GM18951 (cell line): Measurements from ENCODE around the gene QPCT.

ENCODE experiments used
- POLR2A ChIP-seq: IDR thresholded peaks from 4 replicates; pipeline ENCODE4 v1.6.1; 2011; ENCODE audit warnings: mild to moderate bottlenecking; ENCODE audit not compliant: insufficient read length, insufficient read depth; ENCODE audit errors: extremely low read depth
- in situ Hi-C: fragments of 300-500 bp; cut with MboI; formaldehyde crosslinking; loops from one replicate; pipeline ENCODE4 v1.12.0; 2022; ENCODE audit warnings: low sequenced_read_pairs, mixed read lengths, inconsistent platforms; ENCODE audit not compliant: unreplicated experiment

Gene QPCT

DNA sequence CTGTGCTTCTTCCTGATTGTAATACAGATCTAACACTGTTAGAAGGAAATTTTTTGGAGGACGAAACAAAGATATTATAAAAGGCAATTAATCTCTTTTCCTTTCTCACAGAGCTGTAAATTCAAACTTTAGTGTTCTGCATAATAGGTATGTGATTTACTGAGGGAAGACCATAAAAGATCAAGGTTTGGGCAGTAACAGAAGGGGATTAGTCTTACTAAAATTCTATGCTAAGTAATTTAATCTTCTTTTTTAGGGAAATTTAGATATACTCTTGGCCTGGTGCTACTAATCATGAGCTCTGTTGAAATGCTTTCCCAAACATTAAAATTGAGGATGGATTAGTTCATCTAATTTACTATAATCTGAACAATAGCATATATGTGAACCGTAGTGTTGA, 8.8 kb upstream of the QPCT start:
- TF ChIP-seq POLR2A, result no peak
- in situ Hi-C loops, result no loop called here

DNA sequence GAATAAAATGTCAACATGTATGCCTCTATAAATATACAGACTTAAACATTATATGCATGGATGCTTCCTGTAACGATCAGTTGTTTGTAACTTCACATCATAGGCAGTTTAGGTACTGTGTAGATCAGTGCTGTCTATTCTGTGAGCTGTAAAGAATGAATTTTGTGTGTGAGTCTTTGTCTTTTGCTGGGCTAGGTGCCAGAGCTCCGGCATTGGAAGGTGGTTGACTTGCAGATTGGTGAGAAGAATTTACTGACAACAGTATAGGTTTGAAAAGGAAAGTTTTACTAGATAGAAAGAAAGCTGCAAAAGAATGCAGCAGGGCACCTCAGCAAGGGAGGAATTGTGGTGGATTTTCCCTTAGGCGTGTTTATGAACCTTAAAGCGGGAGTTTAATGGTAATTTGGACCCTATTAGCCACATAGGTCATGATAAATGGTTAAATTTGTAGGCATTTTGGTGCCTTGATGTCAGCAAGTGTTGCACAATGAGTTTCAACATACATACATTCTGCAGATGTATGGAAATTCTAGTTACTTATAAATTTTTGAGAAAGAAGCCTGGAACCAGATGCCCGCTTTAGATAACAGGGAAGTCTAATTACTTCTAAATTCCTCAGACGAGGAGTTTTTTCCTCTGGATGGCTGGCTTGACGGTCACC, 6.7 kb upstream of the QPCT start:
- no peak for TF ChIP-seq POLR2A
- in situ Hi-C loops, result no loop called here

DNA sequence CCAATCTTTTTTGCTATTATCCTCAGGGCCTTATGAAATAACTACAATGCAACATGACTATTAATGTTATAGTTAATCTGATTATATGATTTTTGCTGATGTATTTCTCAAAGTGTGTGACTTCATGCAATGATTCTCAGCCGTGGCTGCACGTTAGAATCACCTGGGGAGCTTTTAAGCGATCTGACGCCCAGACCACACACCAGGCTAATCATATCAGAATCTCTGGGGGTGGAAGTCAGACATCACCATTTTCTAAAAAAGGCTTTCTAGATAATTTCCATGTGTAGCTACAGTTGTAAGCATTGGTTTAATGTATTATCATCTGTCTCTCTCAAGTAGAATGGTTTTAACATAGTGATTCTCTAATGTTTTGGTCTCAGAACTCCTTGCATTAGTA, 5.5 kb upstream of the QPCT start:
- in situ Hi-C loops, result no loop called here
- TF ChIP-seq POLR2A, result no peak

DNA sequence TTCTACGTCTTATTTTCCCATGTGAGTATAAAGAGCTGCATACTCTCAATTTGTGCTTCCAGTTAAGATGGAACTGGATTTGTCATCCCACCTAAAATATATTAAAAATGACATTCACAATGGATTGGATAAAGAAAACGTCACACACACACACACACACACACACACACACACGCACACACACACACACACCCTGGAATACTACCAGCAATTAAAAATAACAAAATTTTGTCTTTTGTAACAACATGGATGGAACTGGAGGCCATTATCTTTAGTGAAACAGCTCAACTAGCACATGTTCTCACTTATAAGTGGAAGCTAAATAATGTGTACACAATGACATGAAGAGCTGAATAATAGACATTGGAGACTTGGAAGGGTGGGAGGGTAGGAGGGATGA, 3.8 kb upstream of the QPCT start:
- in situ Hi-C loops, result no loop called here
- TF ChIP-seq POLR2A, result no peak

DNA sequence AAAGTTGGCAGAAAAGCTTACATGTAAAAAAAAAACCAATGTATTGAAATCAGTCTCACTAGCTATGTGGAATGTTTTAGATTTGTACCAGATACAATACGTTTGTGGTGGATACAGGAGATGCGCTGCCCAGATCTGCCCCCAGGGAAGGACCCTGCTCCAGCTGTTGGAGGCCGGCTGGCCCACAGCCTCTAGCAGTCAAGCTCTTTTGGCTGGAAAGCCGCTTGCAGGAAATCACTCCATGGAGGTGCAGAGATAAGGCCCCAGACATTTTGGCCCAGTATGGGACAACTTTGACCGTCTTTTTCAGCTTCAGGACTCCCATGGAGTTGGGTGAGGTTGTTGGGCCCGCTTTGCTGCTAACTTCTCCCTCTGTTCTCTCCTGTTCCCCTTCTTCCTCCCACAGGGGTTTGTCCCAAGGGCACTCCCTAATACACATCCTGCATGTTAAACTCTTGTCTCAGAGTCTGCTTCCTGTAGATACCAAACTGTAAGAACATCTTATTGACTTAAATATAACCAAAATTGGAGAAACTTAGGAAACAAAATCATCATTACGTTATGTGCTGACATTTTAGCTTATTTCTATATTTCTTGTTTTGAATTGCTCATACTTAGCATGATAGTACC, 1.7 kb upstream of the QPCT start:
- TF ChIP-seq POLR2A, result no peak

DNA sequence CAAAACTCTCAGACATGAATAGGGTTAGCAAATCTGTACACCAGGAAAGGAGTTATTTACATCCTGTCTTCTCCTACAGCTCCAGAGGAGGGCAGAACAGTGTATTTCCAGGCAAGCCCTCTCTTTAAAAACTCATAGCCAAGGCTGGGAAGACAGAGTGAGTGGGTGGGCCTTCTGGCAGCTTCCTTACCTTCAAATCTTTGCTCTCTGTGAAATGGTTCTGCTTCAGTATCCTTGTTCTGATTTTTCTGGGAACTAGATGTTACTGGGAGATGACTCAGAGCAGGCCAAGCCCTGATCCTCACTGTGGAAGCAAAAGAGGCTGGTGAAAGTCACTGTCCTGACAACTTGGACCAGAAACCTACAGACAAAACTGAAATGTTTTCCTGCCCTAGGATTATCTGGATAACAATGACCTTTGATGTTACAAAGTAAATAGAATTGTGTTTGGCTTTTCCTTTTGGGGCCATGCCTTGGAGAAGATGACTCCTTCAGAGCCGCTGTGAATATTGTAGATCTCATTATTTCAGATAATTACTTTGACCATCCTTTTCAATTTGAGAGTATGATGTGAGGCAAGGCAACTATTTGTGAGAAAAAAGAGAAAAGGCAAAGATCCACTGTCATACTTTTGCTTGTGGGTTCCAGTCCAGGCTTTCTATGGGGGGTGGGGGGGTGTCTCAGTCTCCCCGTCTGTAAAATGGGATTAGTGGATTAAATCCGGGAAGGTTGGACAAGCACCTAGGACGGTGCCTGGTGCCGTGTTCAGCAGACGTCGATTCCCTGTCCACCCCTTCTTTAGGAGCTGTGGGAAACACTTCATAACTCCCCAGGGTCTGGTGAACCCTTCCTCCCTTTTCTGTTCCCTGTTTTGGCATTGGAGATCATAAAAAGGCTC, 644 bp upstream of the QPCT start:
- in situ Hi-C loops, result no loop called here
- TF ChIP-seq POLR2A, result no peak

More for the DNA sequence above, 1.7 kb upstream of the QPCT start:
- in situ Hi-C loops, result no loop called here

DNA sequence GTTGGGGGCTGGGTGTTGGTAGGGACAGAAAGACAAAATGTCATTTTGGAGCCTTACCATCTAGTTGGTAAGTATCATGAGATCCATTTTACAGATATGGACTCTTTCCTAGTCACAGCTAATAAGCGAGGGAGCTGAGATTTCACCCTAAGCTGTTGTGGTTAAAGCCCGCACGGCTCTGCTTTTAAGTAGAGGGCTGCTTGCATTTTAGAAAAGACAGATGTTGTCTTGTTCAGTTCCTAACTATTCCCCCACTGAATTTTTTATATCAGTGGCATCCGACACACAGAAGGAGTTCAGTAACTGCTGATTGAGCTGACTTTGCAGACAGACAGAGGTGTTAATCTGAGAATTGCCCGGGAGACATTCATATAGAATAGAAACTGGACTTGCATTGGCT, 3.7 kb downstream of the QPCT start:
- in situ Hi-C loops, result no loop called here

DNA sequence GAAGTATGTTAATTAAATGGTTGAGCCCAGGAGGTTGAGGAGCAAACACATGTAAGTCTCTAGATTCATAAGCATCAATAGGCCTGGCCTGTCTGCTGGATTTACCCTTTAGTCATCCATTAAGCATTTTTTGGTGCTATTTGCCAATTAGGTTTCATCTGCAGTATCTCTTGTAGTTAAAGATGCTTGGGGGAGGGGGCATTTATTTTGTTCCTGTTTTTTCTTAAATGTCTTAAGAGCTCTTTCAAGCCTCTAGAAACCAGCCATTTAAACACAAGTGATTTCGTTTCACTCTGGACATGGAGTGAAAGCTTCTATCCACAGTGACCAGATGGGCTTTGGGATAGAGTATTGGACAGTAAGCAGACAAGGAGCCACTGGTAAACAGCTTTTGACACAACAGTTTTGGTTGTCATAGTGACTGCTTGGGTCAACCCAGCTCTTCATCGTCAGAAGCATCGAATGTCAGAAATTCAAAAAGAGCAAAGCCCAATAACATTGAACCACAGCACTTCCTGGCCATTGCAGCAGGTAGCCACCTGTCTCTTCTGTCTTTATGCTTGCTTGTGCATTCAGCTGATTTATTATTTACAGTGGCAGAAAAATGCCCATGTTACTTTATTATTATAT, 4.9 kb downstream of the QPCT start:
- in situ Hi-C loops, result no loop called here
- no peak for TF ChIP-seq POLR2A

More for the DNA sequence above, 3.7 kb downstream of the QPCT start:
- no peak for TF ChIP-seq POLR2A

DNA sequence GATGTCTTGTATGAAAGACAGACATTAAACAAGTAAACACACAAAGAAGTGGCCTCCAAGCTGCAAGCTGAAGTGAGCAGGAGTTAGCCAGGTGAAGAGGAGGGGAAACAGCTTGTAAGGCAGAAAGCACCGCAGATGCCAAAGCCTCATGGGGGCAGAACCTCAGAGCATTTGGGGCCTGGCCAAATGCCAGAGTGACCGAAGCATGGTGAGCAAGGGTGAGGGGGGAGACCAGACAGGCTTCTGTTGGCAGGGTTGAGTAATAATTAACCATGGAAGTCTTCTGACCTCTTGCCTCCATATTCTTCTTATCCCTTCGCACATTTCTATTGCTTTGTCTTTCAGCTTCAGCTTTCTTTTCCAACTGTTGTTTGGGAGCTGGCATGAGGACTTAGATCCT, 5.6 kb downstream of the QPCT start:
- no peak for TF ChIP-seq POLR2A
- in situ Hi-C loops, result no loop called here

DNA sequence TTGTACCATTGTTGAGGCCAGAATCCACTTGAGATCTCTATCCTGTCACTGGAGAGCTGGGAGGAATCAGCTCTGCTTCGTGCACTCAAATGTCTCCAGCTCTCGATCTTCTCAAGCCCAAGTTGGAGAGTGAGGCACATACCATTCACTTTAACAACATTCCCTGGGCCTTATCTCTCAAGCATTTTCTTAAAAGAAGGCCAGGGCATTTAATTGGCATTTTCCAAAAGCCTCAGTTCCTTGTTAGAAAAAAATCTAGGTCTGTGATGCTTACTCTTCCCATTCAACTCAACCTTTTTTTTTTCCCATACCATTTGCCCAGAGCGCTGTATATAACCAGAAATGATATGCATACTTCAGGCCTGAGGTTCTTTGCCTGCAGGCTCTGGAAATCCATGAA, 10.1 kb downstream of the QPCT start:
- in situ Hi-C loops, result no loop called here
- TF ChIP-seq POLR2A, result no peak

DNA sequence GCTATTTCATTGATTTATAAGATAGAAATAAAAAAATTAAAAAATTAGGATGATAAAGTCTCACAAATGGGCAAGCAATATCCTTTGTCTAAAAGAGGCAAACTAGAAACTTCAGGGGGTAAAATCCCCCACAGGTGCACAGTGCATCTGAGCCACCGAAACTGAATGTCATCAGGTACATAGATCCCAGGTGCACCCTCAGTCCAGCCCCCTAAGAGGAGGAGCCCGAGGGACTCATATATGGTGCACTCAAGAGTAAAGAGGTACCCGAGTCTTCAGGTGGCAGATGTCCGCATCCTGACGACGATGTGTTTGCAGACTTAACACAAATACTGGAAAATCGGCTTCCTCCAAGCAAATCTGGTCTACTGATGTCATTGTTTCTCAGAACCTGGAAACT, 11.3 kb downstream of the QPCT start:
- in situ Hi-C loops, result no loop called here
- TF ChIP-seq POLR2A, result no peak

DNA sequence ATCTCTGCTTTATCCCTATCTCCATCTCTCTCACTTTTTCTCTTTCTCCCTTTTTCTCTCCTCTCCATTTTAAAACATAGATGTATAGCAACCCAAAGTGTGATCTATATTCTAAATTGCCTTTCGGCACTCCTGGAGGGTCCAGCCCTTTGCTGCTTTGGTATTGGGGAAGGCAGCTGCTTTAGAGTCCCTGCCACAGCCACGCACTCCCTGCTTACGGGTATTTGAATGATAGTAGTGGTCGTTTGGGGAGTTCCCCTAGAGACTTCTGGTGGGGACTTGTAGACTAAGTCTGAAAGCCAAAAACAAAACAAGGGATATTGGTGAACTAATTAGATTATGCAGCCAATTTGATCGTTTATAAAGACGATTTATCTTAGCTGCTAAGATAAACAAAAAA, 11.9 kb downstream of the QPCT start:
- no peak for TF ChIP-seq POLR2A
- in situ Hi-C loops, result no loop called here

DNA sequence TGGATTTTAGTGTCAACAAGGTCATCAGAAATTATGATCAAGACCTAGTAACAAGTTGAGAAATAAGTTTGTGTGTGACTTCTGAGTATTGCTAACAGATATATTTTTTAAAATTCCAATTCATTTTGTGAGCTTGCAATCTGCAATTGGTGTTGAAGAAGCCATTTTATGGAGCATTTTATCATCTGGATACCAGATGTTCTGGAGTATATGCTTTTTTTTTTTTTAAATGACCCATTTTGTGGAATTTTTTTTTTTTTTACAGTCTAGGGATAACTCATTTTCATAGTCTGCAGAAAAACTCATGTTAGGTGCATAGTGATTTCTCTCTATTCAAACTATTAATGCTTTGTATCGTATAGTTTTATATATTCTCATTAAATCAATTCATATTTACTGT, 12.6 kb downstream of the QPCT start:
- no peak for TF ChIP-seq POLR2A
- in situ Hi-C loops, result no loop called here
